Fibroblast of lung (primary cell): ENCODE data around the gene KIF19. TPM values are rescaled to one million over a fixed set of nuclear protein-coding genes. Genes with fewer than 3 reads are reported as not detected.

Source experiments
- DNase-seq, 2 donors: peaks; one replicate each; pipeline versions ENCODE4 v3.0.0 to v3.0.0-alpha.2; 2010; ENCODE audit warnings: low read depth in 2 of 2
- H2AFZ ChIP-seq: 2 replicates; pipeline ENCODE4 v1.5.1; 2012; ENCODE audit warnings: low read length, control low read depth, inconsistent platforms
- H3K27ac ChIP-seq: 2 replicates; pipeline ENCODE4 v1.5.1; 2011; ENCODE audit warnings: low read length, control low read depth; ENCODE audit not compliant: insufficient read depth
- H3K27me3 ChIP-seq: 2 replicates; pipeline ENCODE4 v1.5.1; 2011; ENCODE audit warnings: mild to moderate bottlenecking, low read length; ENCODE audit not compliant: control insufficient read depth, insufficient read depth
- H3K36me3 ChIP-seq: 2 replicates; pipeline ENCODE4 v1.5.1; 2011; ENCODE audit warnings: low read length; ENCODE audit not compliant: control insufficient read depth, insufficient read depth
- H3K4me1 ChIP-seq: 2 replicates; pipeline ENCODE4 v1.5.1; 2011; ENCODE audit warnings: low read length; ENCODE audit not compliant: control insufficient read depth, insufficient read depth; ENCODE audit errors: extremely low read depth
- H3K4me2 ChIP-seq: 2 replicates; pipeline ENCODE4 v1.5.1; 2011; ENCODE audit warnings: low read length, control low read depth; ENCODE audit not compliant: insufficient read depth; ENCODE audit errors: extremely low read depth
- H3K4me3 ChIP-seq, 4 experiments: fragments of 200-600 bp in 1 of 4; sonication (generic) in 1 of 4; replicated peaks in 1 of 4; 2 replicates each; pipeline ENCODE4 v1.5.1; 2011 to 2016; ENCODE audit warnings: low read length in 4 of 4, low read depth in 3 of 4, mild to moderate bottlenecking in 3 of 4, control low read depth in 2 of 4, inconsistent platforms in 1 of 4, mixed read lengths in 1 of 4; ENCODE audit not compliant: insufficient read depth in 1 of 4; ENCODE audit errors: control extremely low read depth in 1 of 4
- H3K79me2 ChIP-seq: 2 replicates; pipeline ENCODE4 v1.5.1; 2012; ENCODE audit warnings: mild to moderate bottlenecking, low read length, inconsistent platforms; ENCODE audit not compliant: control insufficient read depth, insufficient read depth
- H3K9ac ChIP-seq: 2 replicates; pipeline ENCODE4 v1.5.1; 2011; ENCODE audit warnings: mild to moderate bottlenecking, low read length, control low read depth; ENCODE audit not compliant: insufficient read depth
- H3K9me3 ChIP-seq: 2 replicates; pipeline ENCODE4 v1.5.1; 2012; ENCODE audit warnings: low read depth, low read length; ENCODE audit not compliant: control insufficient read depth, insufficient read depth
- H4K20me1 ChIP-seq: 2 replicates; pipeline ENCODE4 v1.5.1; 2011; ENCODE audit warnings: low read length; ENCODE audit not compliant: control insufficient read depth, insufficient read depth; ENCODE audit errors: extremely low read depth
- EZH2 ChIP-seq: IDR thresholded peaks from 2 replicates; pipeline ENCODE4 v1.5.1; 2012; ENCODE audit warnings: low read length, control low read depth, mild to moderate bottlenecking; ENCODE audit errors: missing control alignments
- polyA plus RNA-seq, 2 donors: library from polyadenylated mRNA; depleted of rRNA in 1 of 2; stranded (reverse) in 1 of 2; unstranded in 1 of 2; fragments of >200 nt; gene quantifications; 2 replicates each; pipeline ENCODE4 v1.2.1, GENCODE V29; 2011 to 2012; ENCODE audit warnings: missing spikeins in 1 of 2
- total RNA-seq: library from RNA; depleted of rRNA; stranded (reverse); fragments of >200 nt; gene quantifications from 2 replicates; pipeline ENCODE4 v1.2.1, GENCODE V29; 2014
- TF ChIP-seq, protein P1 (sequence below), 2 donors: IDR thresholded peaks in 1 of 2; conservative IDR thresholded peaks in 1 of 2; 1 replicate in 1 of 2; 2 replicates in 1 of 2; pipeline ENCODE4 v1.5.1; 2011 to 2012; ENCODE audit warnings: low read length in 2 of 2, control low read depth in 1 of 2, inconsistent platforms in 1 of 2, low read depth in 1 of 2, mild to moderate bottlenecking in 1 of 2

Gene KIF19
- total and polyA plus RNA-seq, 2 donors (not counting 1 experiment from before 2014, with no cell fraction given), result under 0.01 TPM; not detected in 1

DNA sequence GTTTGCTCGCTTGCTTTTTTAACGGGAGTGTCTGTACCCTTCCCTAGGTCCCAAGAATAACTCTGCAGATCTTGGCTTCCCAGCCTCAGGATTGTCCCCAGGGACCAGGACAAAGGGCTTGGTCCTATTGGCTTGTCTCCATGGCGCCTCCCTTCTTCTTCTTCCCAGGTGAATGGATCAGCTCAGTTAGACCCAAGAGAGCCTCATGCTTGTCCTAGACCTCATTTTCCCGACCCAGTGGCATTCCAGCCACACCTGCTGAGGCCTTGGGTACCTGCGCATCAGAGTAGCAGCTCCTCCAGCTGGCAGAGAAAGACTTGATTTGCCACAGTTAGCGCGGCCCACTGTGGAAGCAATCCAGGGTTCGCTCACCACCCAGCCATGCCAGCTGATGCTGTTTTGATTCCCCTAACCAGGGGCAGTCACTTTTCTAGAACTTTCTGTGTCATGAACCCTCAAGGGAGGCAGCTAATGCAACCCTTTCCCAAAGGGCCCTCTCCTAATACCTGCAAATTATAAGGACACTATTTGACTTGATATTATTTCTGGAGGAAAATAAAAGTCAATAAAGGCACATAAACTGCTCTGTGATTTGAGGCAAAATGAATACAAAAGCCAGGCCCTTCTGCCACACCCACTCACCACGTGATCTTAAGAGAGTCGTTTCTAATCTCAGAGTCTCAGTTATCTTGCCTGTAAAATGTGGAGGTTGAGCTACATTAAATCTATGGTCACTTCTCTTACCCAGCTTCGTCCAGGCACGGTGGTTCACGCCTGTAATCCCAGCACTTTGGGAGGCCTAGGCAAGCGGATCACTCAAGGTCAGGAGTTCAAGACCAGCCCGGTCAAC, 55.2 kb downstream of the KIF19 start:
- TF ChIP-seq, protein P1, sequence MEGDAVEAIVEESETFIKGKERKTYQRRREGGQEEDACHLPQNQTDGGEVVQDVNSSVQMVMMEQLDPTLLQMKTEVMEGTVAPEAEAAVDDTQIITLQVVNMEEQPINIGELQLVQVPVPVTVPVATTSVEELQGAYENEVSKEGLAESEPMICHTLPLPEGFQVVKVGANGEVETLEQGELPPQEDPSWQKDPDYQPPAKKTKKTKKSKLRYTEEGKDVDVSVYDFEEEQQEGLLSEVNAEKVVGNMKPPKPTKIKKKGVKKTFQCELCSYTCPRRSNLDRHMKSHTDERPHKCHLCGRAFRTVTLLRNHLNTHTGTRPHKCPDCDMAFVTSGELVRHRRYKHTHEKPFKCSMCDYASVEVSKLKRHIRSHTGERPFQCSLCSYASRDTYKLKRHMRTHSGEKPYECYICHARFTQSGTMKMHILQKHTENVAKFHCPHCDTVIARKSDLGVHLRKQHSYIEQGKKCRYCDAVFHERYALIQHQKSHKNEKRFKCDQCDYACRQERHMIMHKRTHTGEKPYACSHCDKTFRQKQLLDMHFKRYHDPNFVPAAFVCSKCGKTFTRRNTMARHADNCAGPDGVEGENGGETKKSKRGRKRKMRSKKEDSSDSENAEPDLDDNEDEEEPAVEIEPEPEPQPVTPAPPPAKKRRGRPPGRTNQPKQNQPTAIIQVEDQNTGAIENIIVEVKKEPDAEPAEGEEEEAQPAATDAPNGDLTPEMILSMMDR (conservative IDR thresholded peaks at IDR 0.05 in 1 of 2, IDR thresholded peaks at IDR 0.05 in 1 of 2; ENCODE audit: low read depth in 1 of 2, low read length in 2 of 2), result no peak
- no peak for TF ChIP-seq EZH2
- no peak for DNase-seq
- H3K27ac ChIP-seq, result no peak overlapping the region
- no peaks in the 10 kb centered on the region for H4K20me1 ChIP-seq
- H3K4me1 ChIP-seq, result no peaks in the 10 kb centered on the region
- no peak overlapping the region for H3K4me2 ChIP-seq
- H3K4me3 ChIP-seq, result no peak overlapping the region
- no peaks in the 10 kb centered on the region for H3K9me3 ChIP-seq
- no peak overlapping the region for H3K9ac ChIP-seq
- no peaks in the 10 kb centered on the region for H3K36me3 ChIP-seq
- no peaks in the 10 kb centered on the region for H3K27me3 ChIP-seq
- H2AFZ ChIP-seq, result no peak overlapping the region
- no peaks in the 10 kb centered on the region for H3K79me2 ChIP-seq

DNA sequence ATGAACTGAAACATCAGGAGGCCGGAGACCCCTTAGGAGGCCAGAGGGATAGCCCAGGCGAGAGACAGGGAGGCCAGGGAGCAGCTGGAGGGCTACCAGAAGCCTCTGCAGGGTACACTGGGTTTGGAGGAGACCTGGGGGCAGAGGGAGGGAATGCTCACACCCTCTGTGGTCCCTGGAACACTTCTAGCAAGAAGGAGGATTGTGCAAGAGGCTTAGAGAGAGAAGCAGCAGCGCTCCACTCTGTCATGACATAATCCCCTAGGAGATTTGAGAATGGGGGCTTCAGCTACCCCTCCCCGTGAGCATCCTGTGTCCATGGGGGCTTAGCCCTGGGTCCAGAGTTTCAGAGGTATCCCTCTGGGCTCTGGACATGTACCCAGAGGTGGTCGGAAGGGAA, 57.1 kb downstream of the KIF19 start:
- Histone ChIP-seq H3K27ac (no peak overlapping the region), H3K9me3 (no peaks in the 10 kb centered on the region), H3K9ac (no peak overlapping the region), H3K4me2 (no peak overlapping the region), H4K20me1 (no peaks in the 10 kb centered on the region), H3K36me3 (no peaks in the 10 kb centered on the region), H2AFZ (no peak overlapping the region), H3K4me3 (no peak overlapping the region), H3K79me2 (no peaks in the 10 kb centered on the region), H3K27me3 (no peaks in the 10 kb centered on the region), H3K4me1 (no peaks in the 10 kb centered on the region)
- no peak for TF ChIP-seq EZH2
- TF ChIP-seq, protein P1 (conservative IDR thresholded peaks at IDR 0.05 in 1 of 2, IDR thresholded peaks at IDR 0.05 in 1 of 2; ENCODE audit: low read depth in 1 of 2, low read length in 2 of 2), result no peak
- DNase-seq, result no peak

DNA sequence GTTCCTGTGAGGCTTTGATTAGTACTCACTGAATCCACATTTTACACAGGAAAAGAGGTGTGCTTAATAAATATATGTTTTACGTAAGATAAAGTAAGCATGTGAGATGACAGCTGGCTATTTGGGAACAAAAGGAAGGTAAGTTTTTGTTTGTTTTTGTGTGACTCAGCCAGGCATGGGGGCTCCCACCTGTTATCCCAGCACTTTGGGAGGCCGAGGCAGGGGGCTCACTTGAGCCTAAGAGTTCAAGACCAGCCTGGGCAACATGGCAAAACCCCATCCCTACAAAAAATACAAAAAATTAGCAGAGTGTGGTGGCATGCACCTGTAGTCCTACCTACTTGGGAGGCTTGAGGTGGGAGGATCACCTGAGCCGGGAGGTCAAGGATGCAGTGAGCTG, 59.2 kb downstream of the KIF19 start:
- no peak overlapping the region for H3K4me3 ChIP-seq
- no peaks in the 10 kb centered on the region for H3K79me2 ChIP-seq
- no peaks in the 10 kb centered on the region for H3K36me3 ChIP-seq
- TF ChIP-seq, protein P1 (conservative IDR thresholded peaks at IDR 0.05 in 1 of 2, IDR thresholded peaks at IDR 0.05 in 1 of 2; ENCODE audit: low read depth in 1 of 2, low read length in 2 of 2), result no peak
- TF ChIP-seq EZH2, result no peak
- H3K9me3 ChIP-seq, result no peaks in the 10 kb centered on the region
- H2AFZ ChIP-seq, result no peak overlapping the region
- H3K9ac ChIP-seq, result no peak overlapping the region
- no peaks in the 10 kb centered on the region for H3K4me1 ChIP-seq
- H4K20me1 ChIP-seq, result no peaks in the 10 kb centered on the region
- H3K4me2 ChIP-seq, result no peak overlapping the region
- no peaks in the 10 kb centered on the region for H3K27me3 ChIP-seq
- no peak overlapping the region for H3K27ac ChIP-seq
- no peak for DNase-seq
